ENCODE measurements around the gene CTR9.

Gene CTR9

GRCh38 chr11:10806206-10806605 is 55.2 kb downstream of the CTR9 start:
- peaks cover 18% of the 10 kb centered on the region for H3K79me2 ChIP-seq (ENCODE audit: insufficient read depth, low read length)
- H3K27ac ChIP-seq (ENCODE audit: low read depth, low read length, poor library complexity, severe bottlenecking): no peak overlapping the region
- H3K36me3 ChIP-seq (ENCODE audit: insufficient read depth, low read length): peaks cover 72% of the 10 kb centered on the region
- H3K9me2 ChIP-seq (ENCODE audit: low read depth, low read length): no peaks in the 10 kb centered on the region
- no peaks in the 10 kb centered on the region for H3K9me3 ChIP-seq (ENCODE audit: low read length)
- no peak for TF ChIP-seq EZH2 (IDR thresholded peaks at IDR 0.05; ENCODE audit: borderline replicate concordance, low read length)
- TF ChIP-seq CTCF (IDR thresholded peaks at IDR 0.05; ENCODE audit: low read length): no peak
- 0 out of 2 replicates have a peak, but pooled peaks cover 3% of the 10 kb centered on the region for H3F3A ChIP-seq (ENCODE audit: insufficient read depth, low read length)
- H4K20me1 ChIP-seq (ENCODE audit: insufficient read depth, low read length): no peaks in the 10 kb centered on the region
- H3K4me2 ChIP-seq (ENCODE audit: low read length): 0 out of 2 replicates have a peak overlapping the region, but pooled peaks have one; percentile 97
- no peak overlapping the region for H2AFZ ChIP-seq (ENCODE audit: low read length)
- H3K9ac ChIP-seq (ENCODE audit: low read length): no peak overlapping the region
- no peak overlapping the region for H3K4me3 ChIP-seq (ENCODE audit: low read depth, low read length, poor library complexity, severe bottlenecking)
- peaks cover 22% of the 10 kb centered on the region for H3K4me1 ChIP-seq (ENCODE audit: insufficient read depth, low read length, severe bottlenecking)
- no peaks in the 10 kb centered on the region for H3K27me3 ChIP-seq (ENCODE audit: insufficient read depth, low read length)

- H3K79me2 ChIP-seq (ENCODE audit: insufficient read depth, low read length): peaks cover 18% of the 10 kb centered on the region
Observed at GRCh38 chr11:10807493-10808234, 56.6 kb downstream of the CTR9 start.

GRCh38 chr11:10808235-10808552 is 57.1 kb downstream of the CTR9 start:
- Histone ChIP-seq H3K27me3 (ENCODE audit: insufficient read depth, low read length) (no peaks in the 10 kb centered on the region), H3K79me2 (ENCODE audit: insufficient read depth, low read length) (peaks cover 18% of the 10 kb centered on the region), H3F3A (ENCODE audit: insufficient read depth, low read length) (0 out of 2 replicates have a peak, but pooled peaks cover 3% of the 10 kb centered on the region), H3K9me2 (ENCODE audit: low read depth, low read length) (no peaks in the 10 kb centered on the region), H3K4me3 (ENCODE audit: low read depth, low read length, poor library complexity, severe bottlenecking) (peak overlapping the region; percentile 97), H3K9me3 (ENCODE audit: low read length) (no peaks in the 10 kb centered on the region), H3K4me1 (ENCODE audit: insufficient read depth, low read length, severe bottlenecking) (peaks cover 22% of the 10 kb centered on the region), H3K27ac (ENCODE audit: low read depth, low read length, poor library complexity, severe bottlenecking) (peak overlapping the region; percentile 78), H3K9ac (ENCODE audit: low read length) (peak overlapping the region; percentile 98), H2AFZ (ENCODE audit: low read length) (no peak overlapping the region), H3K36me3 (ENCODE audit: insufficient read depth, low read length) (peaks cover 52% of the 10 kb centered on the region), H4K20me1 (ENCODE audit: insufficient read depth, low read length) (no peaks in the 10 kb centered on the region), H3K4me2 (ENCODE audit: low read length) (peak overlapping the region; percentile 97)
- no peak for TF ChIP-seq EZH2 (IDR thresholded peaks at IDR 0.05; ENCODE audit: borderline replicate concordance, low read length)
- no peak for TF ChIP-seq CTCF (IDR thresholded peaks at IDR 0.05; ENCODE audit: low read length)

More at GRCh38 chr11:10807493-10808234, 56.6 kb downstream of the CTR9 start:
- H4K20me1 ChIP-seq (ENCODE audit: insufficient read depth, low read length): no peaks in the 10 kb centered on the region
- no peak for TF ChIP-seq EZH2 (IDR thresholded peaks at IDR 0.05; ENCODE audit: borderline replicate concordance, low read length)
- TF ChIP-seq CTCF (IDR thresholded peaks at IDR 0.05; ENCODE audit: low read length): no peak
- H3K27ac ChIP-seq (ENCODE audit: low read depth, low read length, poor library complexity, severe bottlenecking): peak overlapping the region; percentile 78
- no peaks in the 10 kb centered on the region for H3K9me3 ChIP-seq (ENCODE audit: low read length)
- peak overlapping the region; percentile 97 for H3K4me2 ChIP-seq (ENCODE audit: low read length)
- no peaks in the 10 kb centered on the region for H3K27me3 ChIP-seq (ENCODE audit: insufficient read depth, low read length)
- H3K4me1 ChIP-seq (ENCODE audit: insufficient read depth, low read length, severe bottlenecking): peaks cover 22% of the 10 kb centered on the region
- peaks cover 57% of the 10 kb centered on the region for H3K36me3 ChIP-seq (ENCODE audit: insufficient read depth, low read length)
- H2AFZ ChIP-seq (ENCODE audit: low read length): no peak overlapping the region
- peak overlapping the region; percentile 98 for H3K9ac ChIP-seq (ENCODE audit: low read length)
- no peaks in the 10 kb centered on the region for H3K9me2 ChIP-seq (ENCODE audit: low read depth, low read length)
- H3K4me3 ChIP-seq (ENCODE audit: low read depth, low read length, poor library complexity, severe bottlenecking): peak overlapping the region; percentile 97
- H3F3A ChIP-seq (ENCODE audit: insufficient read depth, low read length): 0 out of 2 replicates have a peak, but pooled peaks cover 3% of the 10 kb centered on the region

All from OCI-LY1 (cell line).